Breast epithelium (tissue), 3 donors: ENCODE results near the gene MYOG.

Experiments
- POLR2A ChIP-seq: fragments of 450-650 bp; IDR thresholded peaks from one replicate; pipeline ENCODE4 v1.6.1; 2016; ENCODE audit warnings: antibody characterized with exemption, mild to moderate bottlenecking, moderate library complexity
- TF ChIP-seq, protein P1 (sequence below), 3 donors: fragments of 450-650 bp; IDR thresholded peaks; one replicate each; pipeline ENCODE4 v1.5.1; 2016 to 2017; ENCODE audit warnings: antibody characterized with exemption in 3 of 3, mild to moderate bottlenecking in 3 of 3, moderate library complexity in 3 of 3

DNA sequence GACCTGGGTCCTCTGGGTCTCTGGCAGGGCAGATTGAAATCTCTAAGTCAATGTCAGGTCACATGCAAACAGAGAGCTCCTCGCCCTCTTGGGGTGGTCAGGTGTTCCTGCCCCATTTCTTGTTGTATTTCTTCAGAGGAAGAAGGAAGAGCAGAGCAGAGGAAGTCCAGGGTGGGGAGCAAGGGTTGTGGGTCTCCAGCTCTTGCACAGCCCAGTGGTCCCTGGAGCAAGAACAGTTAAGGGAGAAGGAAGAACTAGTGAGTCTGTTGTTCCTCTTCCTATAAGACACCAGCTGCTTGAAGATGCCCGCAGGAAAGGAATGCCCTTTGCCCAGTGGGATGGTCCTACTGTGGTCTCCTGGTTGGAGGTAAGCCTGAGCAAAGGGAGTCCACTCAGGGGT lies 26.3 kb downstream of the MYOG start:
- TF ChIP-seq, protein P1, sequence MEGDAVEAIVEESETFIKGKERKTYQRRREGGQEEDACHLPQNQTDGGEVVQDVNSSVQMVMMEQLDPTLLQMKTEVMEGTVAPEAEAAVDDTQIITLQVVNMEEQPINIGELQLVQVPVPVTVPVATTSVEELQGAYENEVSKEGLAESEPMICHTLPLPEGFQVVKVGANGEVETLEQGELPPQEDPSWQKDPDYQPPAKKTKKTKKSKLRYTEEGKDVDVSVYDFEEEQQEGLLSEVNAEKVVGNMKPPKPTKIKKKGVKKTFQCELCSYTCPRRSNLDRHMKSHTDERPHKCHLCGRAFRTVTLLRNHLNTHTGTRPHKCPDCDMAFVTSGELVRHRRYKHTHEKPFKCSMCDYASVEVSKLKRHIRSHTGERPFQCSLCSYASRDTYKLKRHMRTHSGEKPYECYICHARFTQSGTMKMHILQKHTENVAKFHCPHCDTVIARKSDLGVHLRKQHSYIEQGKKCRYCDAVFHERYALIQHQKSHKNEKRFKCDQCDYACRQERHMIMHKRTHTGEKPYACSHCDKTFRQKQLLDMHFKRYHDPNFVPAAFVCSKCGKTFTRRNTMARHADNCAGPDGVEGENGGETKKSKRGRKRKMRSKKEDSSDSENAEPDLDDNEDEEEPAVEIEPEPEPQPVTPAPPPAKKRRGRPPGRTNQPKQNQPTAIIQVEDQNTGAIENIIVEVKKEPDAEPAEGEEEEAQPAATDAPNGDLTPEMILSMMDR (IDR thresholded peaks at IDR 0.05): no peak
- TF ChIP-seq POLR2A: no peak
